ENCODE results near the gene PDXK.

Gene PDXK

GRCh38 chr21:43806017-43806710 is 87.2 kb downstream of the PDXK start:
- DNase-seq (ENCODE audit: low spot score) = no peak

- DNase-seq (ENCODE audit: low spot score) = no peak
Observed at GRCh38 chr21:43808367-43808766, 89.4 kb downstream of the PDXK start.

- DNase-seq (ENCODE audit: low spot score) = no peak
Observed at GRCh38 chr21:43808832-43809251, 89.9 kb downstream of the PDXK start.

- DNase-seq (ENCODE audit: low spot score) = no peak
Observed at GRCh38 chr21:43809346-43809799, 90.4 kb downstream of the PDXK start.

- no peak for DNase-seq (ENCODE audit: low spot score)
Observed at GRCh38 chr21:43809853-43810504, 91.0 kb downstream of the PDXK start.

GRCh38 chr21:43810505-43811261 is 91.8 kb downstream of the PDXK start:
- peak; percentile 96 for DNase-seq (ENCODE audit: low spot score)

GRCh38 chr21:43811262-43812105 is 92.6 kb downstream of the PDXK start:
- DNase-seq (ENCODE audit: low spot score) = no peak
